ENCODE measurements around the gene SLC9C1. TPM values are rescaled to one million over a fixed set of nuclear protein-coding genes. Genes with fewer than 3 reads are reported as not detected.

SLC9C1 gene
- total RNA-seq, 1 experiment from 2014 or later: 0.79 TPM

GRCh38 chr3:112297714-112298113 is 3.7 kb upstream of the SLC9C1 start:
- no peaks in the 10 kb centered on the region for H3K9me3 ChIP-seq (ENCODE audit: control insufficient read depth in 1 of 2, insufficient read depth in 1 of 2, low read depth in 1 of 2, low read length in 2 of 2)
- intact Hi-C loops (cut with micrococcal nuclease): no loop called here
- RAD21 ChIA-PET (ENCODE audit: low non-redundant PET in 1 of 2, low total read pairs in 2 of 2, uncharacterized antibody in 2 of 2, unreplicated experiment in 2 of 2): no interaction called here

GRCh38 chr3:112289011-112289410 is 5.0 kb downstream of the SLC9C1 start:
- no peak for DNase-seq (ENCODE audit: low read depth, low spot score)
- H3K4me2 ChIP-seq (ENCODE audit: low read length): no peak overlapping the region
- no peak overlapping the region for H3K4me3 ChIP-seq (replicated peaks in 1 of 2; ENCODE audit: low read depth in 1 of 2, low read length in 2 of 2)
- TF ChIP-seq SIN3A (IDR thresholded peaks at IDR 0.05; ENCODE audit: low read depth): no peak
- no peak for TF ChIP-seq EGR1 (IDR thresholded peaks at IDR 0.05; ENCODE audit: low read depth)
- no peak for TF ChIP-seq SP1 (IDR thresholded peaks at IDR 0.05; ENCODE audit: low read depth)
- TF ChIP-seq MAX (IDR thresholded peaks at IDR 0.05): no peak
- ChIA-PET CTCF (no interaction called here), RAD21 (ENCODE audit: low non-redundant PET in 1 of 2, low total read pairs in 2 of 2, uncharacterized antibody in 2 of 2, unreplicated experiment in 2 of 2) (no interaction called here), POLR2A (no interaction called here)
- intact Hi-C loops (cut with micrococcal nuclease): no loop called here
- H2AFZ ChIP-seq (ENCODE audit: low read depth, low read length, poor library complexity, severe bottlenecking): no peak overlapping the region
- peaks cover under 1 to 8% of the 10 kb centered on the region in 2 experiments for H3K4me1 ChIP-seq (ENCODE audit: control insufficient read depth in 1 of 2, insufficient read depth in 2 of 2, low read length in 2 of 2)
- H3K36me3 ChIP-seq (ENCODE audit: control insufficient read depth in 1 of 2, insufficient read depth in 2 of 2, low read length in 2 of 2): no peaks in the 10 kb centered on the region
- H3K9me3 ChIP-seq (ENCODE audit: control insufficient read depth in 1 of 2, insufficient read depth in 1 of 2, low read depth in 1 of 2, low read length in 2 of 2): no peaks in the 10 kb centered on the region
- H3K27ac ChIP-seq (ENCODE audit: low read depth, low read length): no peak overlapping the region
- no peaks in the 10 kb centered on the region for H4K20me1 ChIP-seq (ENCODE audit: insufficient read depth)
- no peak overlapping the region for H3K9ac ChIP-seq (ENCODE audit: low read length)
- BruUV-seq (replicated peaks): no TSS peak
- ATAC-seq: no peak
- no peaks in the 10 kb centered on the region for H3K9me2 ChIP-seq (ENCODE audit: insufficient read depth)
- H3K27me3 ChIP-seq (ENCODE audit: insufficient read depth, low read length): no peaks in the 10 kb centered on the region
- H3K79me2 ChIP-seq (ENCODE audit: insufficient read depth, low read length): no peaks in the 10 kb centered on the region

More at GRCh38 chr3:112297714-112298113, 3.7 kb upstream of the SLC9C1 start:
- Histone ChIP-seq H3K27ac (ENCODE audit: low read depth, low read length) (no peak overlapping the region), H3K4me3 (replicated peaks in 1 of 2; ENCODE audit: low read depth in 1 of 2, low read length in 2 of 2) (no peak overlapping the region; a peak in 1 of 4 replicates), H3K4me1 (ENCODE audit: control insufficient read depth in 1 of 2, insufficient read depth in 2 of 2, low read length in 2 of 2) (peaks cover 7 to 21% of the 10 kb centered on the region in 2 experiments), H3K79me2 (ENCODE audit: insufficient read depth, low read length) (no peaks in the 10 kb centered on the region), H3K27me3 (ENCODE audit: insufficient read depth, low read length) (no peaks in the 10 kb centered on the region), H3K9ac (ENCODE audit: low read length) (no peak overlapping the region), H3K4me2 (ENCODE audit: low read length) (peak overlapping the region; percentile 30; the same call in 1 of the 2 replicates), H2AFZ (ENCODE audit: low read depth, low read length, poor library complexity, severe bottlenecking) (peak overlapping the region; percentile 83), H3K36me3 (ENCODE audit: control insufficient read depth in 1 of 2, insufficient read depth in 2 of 2, low read length in 2 of 2) (no peaks in the 10 kb centered on the region), H3K9me2 (ENCODE audit: insufficient read depth) (no peaks in the 10 kb centered on the region), H4K20me1 (ENCODE audit: insufficient read depth) (no peaks in the 10 kb centered on the region)
- no TSS peak for BruUV-seq (replicated peaks)
- TF ChIP-seq MAX (IDR thresholded peaks at IDR 0.05) (no peak), SP1 (IDR thresholded peaks at IDR 0.05; ENCODE audit: low read depth) (no peak), ELF1 (IDR thresholded peaks at IDR 0.05; ENCODE audit: borderline replicate concordance, low read depth) (no peak), EZH2phosphoT487 (IDR thresholded peaks at IDR 0.05; ENCODE audit: borderline replicate concordance) (no peak), YY1 (IDR thresholded peaks at IDR 0.05; ENCODE audit: extremely low read depth, insufficient replicate concordance, low read depth, low read length) (no peak), SRF (IDR thresholded peaks at IDR 0.05; ENCODE audit: low read depth) (no peak)
- ChIA-PET POLR2A (no interaction called here), CTCF (no interaction called here)
- no peak for DNase-seq (ENCODE audit: low read depth, low spot score)
- no peak for ATAC-seq

Measured in HCT116 (cell line).